Hypothalamus (tissue), 51 donors: ENCODE results near the gene RNF20.
A peak's percentile ranks its signal among the peaks of the same experiment; 100 is the strongest.

Experiments
- DNase-seq, 51 donors: peaks; one replicate each; lab custom pipeline; 2025; lab: John Stamatoyannopoulos, UW

The RNF20 gene

GRCh38 chr9:101530076-101530711 lies 3.5 kb upstream of the RNF20 start:
- peak in 42 of 51 donors; percentile 1 to 76 (median 40) for DNase-seq

- no peak for DNase-seq
These were observed 2.7 kb downstream of the RNF20 start for GRCh38 chr9:101536351-101536750.

- DNase-seq, result peak in 1 of 51 donors; percentile 5
These were observed 3.3 kb downstream of the RNF20 start for GRCh38 chr9:101536938-101537337.

- DNase-seq, result no peak
These were observed 6.4 kb downstream of the RNF20 start for GRCh38 chr9:101540069-101540468.

- no peak for DNase-seq
These were observed 9.6 kb downstream of the RNF20 start for GRCh38 chr9:101543098-101543735.

- DNase-seq, result peak in 1 of 51 donors; percentile 7
These were observed 15.9 kb downstream of the RNF20 start for GRCh38 chr9:101549472-101550098.

- no peak for DNase-seq
These were observed 28.1 kb downstream of the RNF20 start for GRCh38 chr9:101561740-101562139.

- no peak for DNase-seq
These were observed 29.3 kb downstream of the RNF20 start for GRCh38 chr9:101562966-101563365.

- DNase-seq, result no peak
These were observed 30.6 kb downstream of the RNF20 start for GRCh38 chr9:101564252-101564651.

GRCh38 chr9:101566904-101567724 lies 33.5 kb downstream of the RNF20 start:
- no peak for DNase-seq

GRCh38 chr9:101567725-101568350 lies 34.2 kb downstream of the RNF20 start:
- no peak for DNase-seq

GRCh38 chr9:101569741-101570501 lies 36.3 kb downstream of the RNF20 start:
- no peak for DNase-seq

- no peak for DNase-seq
These were observed 37.5 kb downstream of the RNF20 start for GRCh38 chr9:101571114-101571513.

- no peak for DNase-seq
These were observed 38.7 kb downstream of the RNF20 start for GRCh38 chr9:101572316-101572715.

- peak in 1 of 51 donors; percentile 16 for DNase-seq
These were observed 41.2 kb downstream of the RNF20 start for GRCh38 chr9:101574731-101575333.

- no peak for DNase-seq
These were observed 44.7 kb downstream of the RNF20 start for GRCh38 chr9:101578378-101578777.

- no peak for DNase-seq
These were observed 46.3 kb downstream of the RNF20 start for GRCh38 chr9:101579711-101580545.

- DNase-seq, result no peak
These were observed 48.9 kb downstream of the RNF20 start for GRCh38 chr9:101582553-101582952.

GRCh38 chr9:101585740-101586139 lies 52.1 kb downstream of the RNF20 start:
- DNase-seq, result no peak
